ENCODE results near the gene GABPB1.

GABPB1 gene

DNA sequence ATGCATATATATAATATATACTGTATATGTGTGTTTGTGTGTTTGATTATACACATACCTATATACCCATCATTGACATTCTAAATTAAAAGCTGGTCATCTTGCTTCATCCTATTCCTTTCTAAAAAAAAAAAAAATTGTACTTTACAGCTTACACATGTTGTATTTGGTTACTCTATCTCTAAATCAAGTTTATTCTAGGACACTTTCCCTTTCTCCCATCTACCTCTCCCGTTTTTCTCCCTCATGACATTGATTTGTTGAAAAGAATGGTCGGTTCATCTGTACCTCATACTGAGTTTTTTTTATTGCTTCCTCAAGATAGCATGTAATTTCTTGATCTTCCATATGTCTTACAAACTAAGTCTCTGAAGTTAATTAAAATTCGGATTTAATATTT is 26.9 kb downstream of the GABPB1 start:
- H2BK5ac ChIP-seq (ENCODE audit: low read length): no peak overlapping the region
- no peak overlapping the region for H2BK120ac ChIP-seq (ENCODE audit: low read depth, low read length)
- no peaks in the 10 kb centered on the region for H3K4me1 ChIP-seq (ENCODE audit: control insufficient read depth in 2 of 2, insufficient read depth in 1 of 2, low read depth in 1 of 2, low read length in 2 of 2)
- H3K9ac ChIP-seq (ENCODE audit: low read depth, low read length, poor library complexity): no peak overlapping the region
- no peak overlapping the region for H2BK12ac ChIP-seq (ENCODE audit: low read length)
- no peak overlapping the region for H3K4me2 ChIP-seq (ENCODE audit: insufficient read depth, low read length, poor library complexity, severe bottlenecking)
- no peak overlapping the region for H2BK15ac ChIP-seq (ENCODE audit: low read length)
- no peak overlapping the region for H2AFZ ChIP-seq (ENCODE audit: low read length)
- H3K79me1 ChIP-seq (ENCODE audit: low read depth, low read length): peaks cover 6% of the 10 kb centered on the region
- WGBS, 2 donors (ENCODE audit: extremely low coverage in 2 of 2, insufficient read length in 2 of 2, insufficient replicate concordance in 1 of 2): no CpG with 5 or more reads among the region's 3 CpGs
- no peak overlapping the region for H3K4ac ChIP-seq (ENCODE audit: low read length)
- no peak overlapping the region for H3K23ac ChIP-seq (ENCODE audit: low read depth, low read length, poor library complexity)
- H4K8ac ChIP-seq (ENCODE audit: low read depth, low read length): no peak overlapping the region
- H3K9me3 ChIP-seq (replicated peaks in 1 of 2; ENCODE audit: control insufficient read depth in 2 of 2, insufficient read depth in 1 of 2, low read depth in 1 of 2, low read length in 2 of 2): no peaks in the 10 kb centered on the region
- no peak overlapping the region for H3K27ac ChIP-seq (replicated peaks; ENCODE audit: low read length)
- no peak for DNase-seq (ENCODE audit: low spot score)
- H3K14ac ChIP-seq (ENCODE audit: low read length): no peak overlapping the region
- H2AK5ac ChIP-seq (ENCODE audit: low read depth, low read length): no peak overlapping the region
- no peak overlapping the region for H4K91ac ChIP-seq (ENCODE audit: low read depth, low read length, poor library complexity)
- no peaks in the 10 kb centered on the region for H3K36me3 ChIP-seq (replicated peaks in 1 of 2; ENCODE audit: control insufficient read depth in 2 of 2, insufficient read depth in 2 of 2, low read length in 2 of 2)
- no peaks in the 10 kb centered on the region for H3K27me3 ChIP-seq (ENCODE audit: control insufficient read depth in 3 of 3, insufficient read depth in 3 of 3, low read depth in 1 of 3, low read length in 3 of 3)
- H3K18ac ChIP-seq (ENCODE audit: low read length): no peak overlapping the region
- H3K4me3 ChIP-seq (ENCODE audit: low read length in 2 of 2): no peak overlapping the region

DNA sequence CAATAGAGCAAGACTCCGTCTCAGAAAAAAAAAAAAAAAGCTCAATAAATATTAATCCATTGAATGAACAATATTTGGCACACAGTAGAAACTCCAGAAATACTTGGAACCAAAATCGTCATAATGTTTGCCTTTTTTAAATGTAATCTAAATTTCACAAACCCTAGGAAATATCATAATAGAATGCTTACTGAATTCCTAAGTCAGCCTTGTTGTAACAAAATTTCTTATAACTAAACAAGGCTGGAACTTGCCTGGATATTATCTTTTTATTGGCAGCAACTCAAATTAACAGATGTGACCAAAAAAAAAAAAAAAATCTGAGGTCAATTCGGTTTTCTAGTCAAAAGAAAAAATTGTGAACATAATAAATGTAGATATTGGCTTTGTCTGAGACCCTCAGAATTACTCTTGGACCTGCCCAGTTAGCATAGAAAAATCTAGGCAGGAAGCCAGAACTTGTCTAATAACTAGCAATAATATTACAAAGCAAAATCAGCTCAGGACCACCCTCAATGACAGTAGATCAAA is 33.3 kb downstream of the GABPB1 start:
- no peak overlapping the region for H3K4ac ChIP-seq (ENCODE audit: low read length)
- H2BK15ac ChIP-seq (ENCODE audit: low read length): no peak overlapping the region
- H3K36me3 ChIP-seq (replicated peaks in 1 of 2; ENCODE audit: control insufficient read depth in 2 of 2, insufficient read depth in 2 of 2, low read length in 2 of 2): peaks cover 0 to 4% of the 10 kb centered on the region in 2 donors
- no CpG with 5 or more reads among the region's 3 CpGs for WGBS, 2 donors (ENCODE audit: extremely low coverage in 2 of 2, insufficient read length in 2 of 2, insufficient replicate concordance in 1 of 2)
- H2BK5ac ChIP-seq (ENCODE audit: low read length): no peak overlapping the region
- H3K14ac ChIP-seq (ENCODE audit: low read length): no peak overlapping the region
- H2AK5ac ChIP-seq (ENCODE audit: low read depth, low read length): no peak overlapping the region
- H3K23ac ChIP-seq (ENCODE audit: low read depth, low read length, poor library complexity): no peak overlapping the region
- H2BK12ac ChIP-seq (ENCODE audit: low read length): no peak overlapping the region
- no peak overlapping the region for H3K9ac ChIP-seq (ENCODE audit: low read depth, low read length, poor library complexity)
- no peak overlapping the region for H4K8ac ChIP-seq (ENCODE audit: low read depth, low read length)
- H3K9me3 ChIP-seq (replicated peaks in 1 of 2; ENCODE audit: control insufficient read depth in 2 of 2, insufficient read depth in 1 of 2, low read depth in 1 of 2, low read length in 2 of 2): no peaks in the 10 kb centered on the region
- H4K91ac ChIP-seq (ENCODE audit: low read depth, low read length, poor library complexity): no peak overlapping the region
- no peak overlapping the region for H3K27ac ChIP-seq (replicated peaks; ENCODE audit: low read length)
- H3K4me2 ChIP-seq (ENCODE audit: insufficient read depth, low read length, poor library complexity, severe bottlenecking): no peak overlapping the region
- H2AFZ ChIP-seq (ENCODE audit: low read length): no peak overlapping the region
- no peaks in the 10 kb centered on the region for H3K4me1 ChIP-seq (ENCODE audit: control insufficient read depth in 2 of 2, insufficient read depth in 1 of 2, low read depth in 1 of 2, low read length in 2 of 2)
- H3K18ac ChIP-seq (ENCODE audit: low read length): no peak overlapping the region
- no peak overlapping the region for H2BK120ac ChIP-seq (ENCODE audit: low read depth, low read length)
- H3K4me3 ChIP-seq (ENCODE audit: low read length in 2 of 2): no peak overlapping the region
- H3K27me3 ChIP-seq (ENCODE audit: control insufficient read depth in 3 of 3, insufficient read depth in 3 of 3, low read depth in 1 of 3, low read length in 3 of 3): no peaks in the 10 kb centered on the region
- peaks cover 3% of the 10 kb centered on the region for H3K79me1 ChIP-seq (ENCODE audit: low read depth, low read length)
- DNase-seq (ENCODE audit: low spot score): no peak

DNA sequence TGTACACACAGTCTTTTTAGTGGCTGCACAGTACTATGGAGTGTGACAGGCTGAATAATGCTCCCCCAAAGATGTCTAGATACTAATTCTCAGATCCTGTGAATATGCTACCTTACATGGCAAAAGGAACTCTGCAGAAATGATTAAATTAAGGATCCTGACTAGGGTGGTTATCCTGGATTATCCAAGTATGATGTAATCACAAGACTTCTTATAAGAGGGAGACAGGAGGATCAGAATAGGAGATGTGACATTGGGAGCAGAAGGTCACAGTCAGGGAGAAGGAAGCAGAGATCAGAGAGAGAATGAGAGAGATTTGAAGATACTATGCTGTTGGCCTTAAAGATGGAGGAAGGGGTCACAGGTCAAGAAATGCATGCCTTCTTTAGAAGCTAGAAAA is 34.5 kb downstream of the GABPB1 start:
- Histone ChIP-seq H2BK5ac (ENCODE audit: low read length) (no peak overlapping the region), H3K18ac (ENCODE audit: low read length) (no peak overlapping the region), H3K4ac (ENCODE audit: low read length) (no peak overlapping the region), H3K4me2 (ENCODE audit: insufficient read depth, low read length, poor library complexity, severe bottlenecking) (no peak overlapping the region), H3K14ac (ENCODE audit: low read length) (no peak overlapping the region), H2BK120ac (ENCODE audit: low read depth, low read length) (no peak overlapping the region), H3K9me3 (replicated peaks in 1 of 2; ENCODE audit: control insufficient read depth in 2 of 2, insufficient read depth in 1 of 2, low read depth in 1 of 2, low read length in 2 of 2) (no peaks in the 10 kb centered on the region), H3K4me3 (ENCODE audit: low read length in 2 of 2) (no peak overlapping the region), H2BK15ac (ENCODE audit: low read length) (no peak overlapping the region), H4K8ac (ENCODE audit: low read depth, low read length) (no peak overlapping the region), H2AFZ (ENCODE audit: low read length) (no peak overlapping the region), H3K27me3 (ENCODE audit: control insufficient read depth in 3 of 3, insufficient read depth in 3 of 3, low read depth in 1 of 3, low read length in 3 of 3) (no peaks in the 10 kb centered on the region), H2AK5ac (ENCODE audit: low read depth, low read length) (no peak overlapping the region), H3K36me3 (replicated peaks in 1 of 2; ENCODE audit: control insufficient read depth in 2 of 2, insufficient read depth in 2 of 2, low read length in 2 of 2) (peaks cover 0 to 4% of the 10 kb centered on the region in 2 donors), H3K79me1 (ENCODE audit: low read depth, low read length) (peaks cover 3% of the 10 kb centered on the region), H3K23ac (ENCODE audit: low read depth, low read length, poor library complexity) (no peak overlapping the region), H3K27ac (replicated peaks; ENCODE audit: low read length) (no peak overlapping the region), H2BK12ac (ENCODE audit: low read length) (no peak overlapping the region), H3K9ac (ENCODE audit: low read depth, low read length, poor library complexity) (no peak overlapping the region), H4K91ac (ENCODE audit: low read depth, low read length, poor library complexity) (no peak overlapping the region), H3K4me1 (ENCODE audit: control insufficient read depth in 2 of 2, insufficient read depth in 1 of 2, low read depth in 1 of 2, low read length in 2 of 2) (no peaks in the 10 kb centered on the region)
- no peak for DNase-seq (ENCODE audit: low spot score)

DNA sequence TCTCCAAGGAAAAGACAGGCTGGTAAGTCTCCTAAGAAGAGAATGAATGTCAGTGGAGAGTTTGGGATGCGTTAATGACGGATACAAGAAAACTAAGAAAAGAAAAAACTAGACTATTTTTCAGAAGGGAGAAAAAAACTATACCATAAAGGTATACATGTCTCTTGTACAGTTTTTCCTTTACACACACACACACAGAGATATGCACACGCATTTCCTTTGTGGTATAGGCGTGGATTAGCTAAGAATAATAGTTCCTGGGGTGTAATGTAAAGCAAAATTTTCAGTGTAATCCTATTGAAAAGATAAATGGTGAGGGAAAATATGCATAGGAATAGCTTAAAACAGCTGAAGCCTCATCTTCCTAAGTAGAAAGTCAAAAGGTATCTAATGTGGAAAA is 36.3 kb downstream of the GABPB1 start:
- WGBS, 2 donors (ENCODE audit: extremely low coverage in 2 of 2, insufficient read length in 2 of 2, insufficient replicate concordance in 1 of 2): no CpG with 5 or more reads among the region's 4 CpGs
- DNase-seq (ENCODE audit: low spot score): no peak
- peaks cover 0 to 4% of the 10 kb centered on the region in 2 donors for H3K36me3 ChIP-seq (replicated peaks in 1 of 2; ENCODE audit: control insufficient read depth in 2 of 2, insufficient read depth in 2 of 2, low read length in 2 of 2)

More for the DNA sequence above, 36.3 kb downstream of the GABPB1 start:
- no peak overlapping the region for H3K4ac ChIP-seq (ENCODE audit: low read length)
- no peak overlapping the region for H3K4me3 ChIP-seq (ENCODE audit: low read length in 2 of 2)
- no peaks in the 10 kb centered on the region for H3K9me3 ChIP-seq (replicated peaks in 1 of 2; ENCODE audit: control insufficient read depth in 2 of 2, insufficient read depth in 1 of 2, low read depth in 1 of 2, low read length in 2 of 2)
- H3K79me1 ChIP-seq (ENCODE audit: low read depth, low read length): peaks cover 3% of the 10 kb centered on the region
- H3K27me3 ChIP-seq (ENCODE audit: control insufficient read depth in 3 of 3, insufficient read depth in 3 of 3, low read depth in 1 of 3, low read length in 3 of 3): no peaks in the 10 kb centered on the region
- H4K91ac ChIP-seq (ENCODE audit: low read depth, low read length, poor library complexity): no peak overlapping the region
- H2AK5ac ChIP-seq (ENCODE audit: low read depth, low read length): no peak overlapping the region
- no peak overlapping the region for H3K4me2 ChIP-seq (ENCODE audit: insufficient read depth, low read length, poor library complexity, severe bottlenecking)
- H2BK12ac ChIP-seq (ENCODE audit: low read length): no peak overlapping the region
- H2BK120ac ChIP-seq (ENCODE audit: low read depth, low read length): no peak overlapping the region
- no peak overlapping the region for H3K23ac ChIP-seq (ENCODE audit: low read depth, low read length, poor library complexity)
- H3K9ac ChIP-seq (ENCODE audit: low read depth, low read length, poor library complexity): no peak overlapping the region
- H2BK15ac ChIP-seq (ENCODE audit: low read length): no peak overlapping the region
- no peak overlapping the region for H3K18ac ChIP-seq (ENCODE audit: low read length)
- H3K14ac ChIP-seq (ENCODE audit: low read length): no peak overlapping the region
- H2BK5ac ChIP-seq (ENCODE audit: low read length): no peak overlapping the region
- no peak overlapping the region for H3K27ac ChIP-seq (replicated peaks; ENCODE audit: low read length)
- no peak overlapping the region for H2AFZ ChIP-seq (ENCODE audit: low read length)
- no peak overlapping the region for H4K8ac ChIP-seq (ENCODE audit: low read depth, low read length)
- H3K4me1 ChIP-seq (ENCODE audit: control insufficient read depth in 2 of 2, insufficient read depth in 1 of 2, low read depth in 1 of 2, low read length in 2 of 2): no peaks in the 10 kb centered on the region

All from neuronal stem cell (in vitro differentiated cells).